ENCODE measurements around the gene DNHD1. TPM values are rescaled to one million over a fixed set of nuclear protein-coding genes. Genes with fewer than 3 reads are reported as not detected.

DNHD1 gene
- total and polyA plus RNA-seq, 2 of the 13 experiments (the other 11 are each of a cell fraction or from before 2014, with no cell fraction given): 2.7 to 9.3 TPM

DNA sequence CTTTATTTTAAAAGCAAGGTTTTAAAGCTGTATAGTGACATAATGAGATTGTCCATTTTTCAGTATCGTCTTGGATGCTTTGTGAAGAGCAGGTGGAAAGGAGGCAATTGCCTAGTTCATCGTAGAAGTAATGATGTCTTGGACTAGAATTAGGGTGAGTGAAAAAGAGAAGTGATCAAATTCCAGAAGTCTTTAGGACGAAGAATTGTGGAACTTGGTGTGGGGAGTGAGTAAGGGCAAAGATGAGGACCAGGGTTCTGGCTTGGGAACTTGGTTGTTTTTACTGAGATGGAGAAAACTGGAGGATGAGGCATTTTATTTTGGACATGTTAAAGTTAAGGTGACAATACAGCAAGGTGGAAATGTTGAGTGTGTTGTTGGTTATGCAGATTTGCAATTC lies 107.7 kb downstream of the DNHD1 start:
- ATAC-seq (no peak), DNase-seq (ENCODE audit: low spot score) (no peak), FAIRE-seq (no peak)
- TF ChIP-seq ZNF136 (CRISPR knock-in tag; IDR thresholded peaks at IDR 0.05; ENCODE audit: low read depth) (no peak), PHF20 (CRISPR knock-in tag; IDR thresholded peaks at IDR 0.05) (no peak), ZNF75D (CRISPR knock-in tag; IDR thresholded peaks at IDR 0.05; ENCODE audit: borderline replicate concordance) (no peak), SRY (CRISPR knock-in tag; IDR thresholded peaks at IDR 0.05) (no peak), DR1 (CRISPR knock-in tag; IDR thresholded peaks at IDR 0.05) (no peak), ZSCAN12 (CRISPR knock-in tag; IDR thresholded peaks at IDR 0.05) (no peak)
- POLR2A ChIA-PET: interaction anchor here (1.0 to 2.7 kb wide), 5 partner anchors 8 to 123 kb away, joined by 4 to 22 read pairs (median 5); partner anchors contain the start of genes ARFIP2, MRPL17, TAF10 and TIMM10B
- Histone ChIP-seq H3K27ac (ENCODE audit: extremely low read length, insufficient read depth, low read length) (peak overlapping the region; percentile 83), H3K27me3 (ENCODE audit: control insufficient read depth in 1 of 2, insufficient read depth in 2 of 2, low read length in 2 of 2) (no peaks in the 10 kb centered on the region; a peak in 1 of 5 replicates), H3K79me2 (ENCODE audit: insufficient read depth, low read length) (peaks cover 55% of the 10 kb centered on the region), H3K9ac (ENCODE audit: insufficient read depth, low read depth, low read length) (peak overlapping the region; percentile 93), H4K20me1 (ENCODE audit: insufficient read depth, low read length) (no peaks in the 10 kb centered on the region), H2AFZ (ENCODE audit: low read length) (no peak overlapping the region), H3K4me1 (ENCODE audit: insufficient read depth, low read length) (peaks cover 61% of the 10 kb centered on the region), H3K36me3 (replicated peaks in 1 of 2; ENCODE audit: control insufficient read depth in 1 of 2, insufficient read depth in 2 of 2, low read length in 2 of 2) (peaks cover 23 to 48% of the 10 kb centered on the region in 2 experiments), H3K9me3 (ENCODE audit: low read length) (no peaks in the 10 kb centered on the region), H3K4me2 (ENCODE audit: low read depth, low read length) (peak overlapping the region; percentile 99), H3K4me3 (replicated peaks in 1 of 3; ENCODE audit: insufficient read depth in 1 of 3, low read depth in 2 of 3, low read length in 3 of 3) (peak overlapping the region; percentile 86 to 97 (median 89))
- WGBS (ENCODE audit: low lambda C conversion rate): 10% methylated on average over 3 of the region's 3 CpGs
- in situ Hi-C loops (cut with HindIII; ENCODE audit: extremely low pct_ligation_motif_present, low pct_unique_long_range_greater_than_20kb) (loop anchor here (10.0 kb wide), 1 partner anchor 120 kb away; the partner anchor contains the start of genes ARFIP2 and TIMM10B), intact Hi-C loops (cut with micrococcal nuclease; ENCODE audit: unreplicated experiment) (loop anchor here (2.0 to 5.0 kb wide), 3 partner anchors 14 to 72 kb away; partner anchors contain the start of gene TPP1)
- no TSS peak for BruUV-seq (replicated peaks)
- CTCF ChIA-PET (ENCODE audit: low intra/inter-chr PET ratio, low total read pairs): interaction anchor here (1.1 kb wide), 1 partner anchor 78 kb away, joined by 3 read pairs; the partner anchor contains the start of gene MRPL17

DNA sequence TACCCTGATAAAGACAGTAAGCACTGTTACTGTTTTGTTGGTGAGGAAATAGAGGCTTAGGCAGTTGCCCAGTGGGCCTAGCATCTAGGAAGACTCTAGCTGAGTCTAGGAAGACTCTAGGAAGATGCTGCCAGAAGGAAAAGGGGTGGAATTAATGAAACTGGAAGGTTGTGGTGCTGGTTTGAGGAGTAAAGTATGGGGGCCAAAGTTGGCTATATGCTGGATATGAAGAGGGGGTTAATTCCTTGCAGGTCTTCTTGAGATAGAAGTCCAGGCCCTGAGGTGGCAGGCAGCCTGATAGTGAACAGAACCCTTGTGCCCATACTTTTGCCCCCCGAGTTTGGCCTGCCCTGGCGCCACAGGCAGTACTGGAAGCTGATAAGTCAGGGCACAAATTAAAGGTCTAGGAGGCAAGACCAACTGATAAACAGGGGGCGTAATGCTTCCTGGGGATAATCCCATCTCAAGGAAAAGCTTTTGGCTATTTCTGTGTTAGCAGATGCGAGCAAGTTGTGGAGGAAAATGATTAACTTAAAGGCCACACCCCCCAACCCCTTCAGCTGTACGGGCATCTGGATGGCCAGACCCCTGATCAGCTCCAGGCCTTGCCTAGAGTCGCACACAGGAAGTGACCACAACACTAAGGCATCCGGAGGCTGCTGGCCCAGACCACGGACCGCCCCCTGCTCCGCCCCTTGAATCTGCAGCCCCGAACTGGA lies 109.5 kb downstream of the DNHD1 start:
- ATAC-seq: peak; percentile 86
- DNase-seq (ENCODE audit: low spot score): peak; percentile 97
- POLR2A ChIA-PET: interaction anchor here (0.7 to 2.1 kb wide), 10 partner anchors 8 to 165 kb away, joined by 3 to 36 read pairs (median 4); partner anchors contain the start of genes ARFIP2, MRPL17, TIMM10B and TPP1
- Histone ChIP-seq H3K27ac (ENCODE audit: extremely low read length, insufficient read depth, low read length) (peak overlapping the region; percentile 69), H3K4me1 (ENCODE audit: insufficient read depth, low read length) (peaks cover 60% of the 10 kb centered on the region), H3K9me3 (ENCODE audit: low read length) (no peaks in the 10 kb centered on the region), H3K79me2 (ENCODE audit: insufficient read depth, low read length) (peaks cover 52% of the 10 kb centered on the region), H3K36me3 (replicated peaks in 1 of 2; ENCODE audit: control insufficient read depth in 1 of 2, insufficient read depth in 2 of 2, low read length in 2 of 2) (peaks cover 21 to 42% of the 10 kb centered on the region in 2 experiments), H3K4me3 (replicated peaks in 1 of 3; ENCODE audit: insufficient read depth in 1 of 3, low read depth in 2 of 3, low read length in 3 of 3) (peak overlapping the region; percentile 49 to 70 (median 51)), H4K20me1 (ENCODE audit: insufficient read depth, low read length) (no peaks in the 10 kb centered on the region), H3K9ac (ENCODE audit: insufficient read depth, low read depth, low read length) (peak overlapping the region; percentile 63), H2AFZ (ENCODE audit: low read length) (no peak overlapping the region), H3K27me3 (ENCODE audit: control insufficient read depth in 1 of 2, insufficient read depth in 2 of 2, low read length in 2 of 2) (no peaks in the 10 kb centered on the region; a peak in 1 of 5 replicates), H3K4me2 (ENCODE audit: low read depth, low read length) (peak overlapping the region; percentile 99)
- WGBS (ENCODE audit: low lambda C conversion rate): 5% methylated on average over 10 of the region's 11 CpGs
- CTCF ChIA-PET (ENCODE audit: low intra/inter-chr PET ratio, low total read pairs): no interaction called here
- in situ Hi-C loops (cut with HindIII; ENCODE audit: extremely low pct_ligation_motif_present, low pct_unique_long_range_greater_than_20kb): loop anchor here (10.0 kb wide), 1 partner anchor 122 kb away; the partner anchor contains the start of genes ARFIP2 and TIMM10B
- FAIRE-seq: peak; percentile 80
- BruUV-seq (replicated peaks): no TSS peak
- intact Hi-C loops (cut with micrococcal nuclease; ENCODE audit: unreplicated experiment): no loop called here
- TF ChIP-seq MXD4 (CRISPR knock-in tag; IDR thresholded peaks at IDR 0.05) (0 out of 2 replicates have a peak, but pooled peaks have one; percentile 54), NFYB (CRISPR knock-in tag; IDR thresholded peaks at IDR 0.05) (peak; percentile 8; the same call in 1 of the 2 replicates), ZNF567 (CRISPR knock-in tag; IDR thresholded peaks at IDR 0.05; ENCODE audit: borderline replicate concordance) (no peak), SUZ12 (IDR thresholded peaks at IDR 0.05; ENCODE audit: low read depth, low read length) (no peak), ZFP41 (CRISPR knock-in tag; IDR thresholded peaks at IDR 0.05; ENCODE audit: borderline replicate concordance) (no peak), PAWR (CRISPR knock-in tag; IDR thresholded peaks at IDR 0.05; ENCODE audit: borderline replicate concordance) (no peak), MYNN (CRISPR knock-in tag; IDR thresholded peaks at IDR 0.05; ENCODE audit: low read depth) (no peak), NR2F6 (IDR thresholded peaks at IDR 0.05) (no peak), NR2F6 (CRISPR knock-in tag; IDR thresholded peaks at IDR 0.05) (0 out of 2 replicates have a peak, but pooled peaks have one; percentile 21)
- TF ChIP-seq, protein P1, sequence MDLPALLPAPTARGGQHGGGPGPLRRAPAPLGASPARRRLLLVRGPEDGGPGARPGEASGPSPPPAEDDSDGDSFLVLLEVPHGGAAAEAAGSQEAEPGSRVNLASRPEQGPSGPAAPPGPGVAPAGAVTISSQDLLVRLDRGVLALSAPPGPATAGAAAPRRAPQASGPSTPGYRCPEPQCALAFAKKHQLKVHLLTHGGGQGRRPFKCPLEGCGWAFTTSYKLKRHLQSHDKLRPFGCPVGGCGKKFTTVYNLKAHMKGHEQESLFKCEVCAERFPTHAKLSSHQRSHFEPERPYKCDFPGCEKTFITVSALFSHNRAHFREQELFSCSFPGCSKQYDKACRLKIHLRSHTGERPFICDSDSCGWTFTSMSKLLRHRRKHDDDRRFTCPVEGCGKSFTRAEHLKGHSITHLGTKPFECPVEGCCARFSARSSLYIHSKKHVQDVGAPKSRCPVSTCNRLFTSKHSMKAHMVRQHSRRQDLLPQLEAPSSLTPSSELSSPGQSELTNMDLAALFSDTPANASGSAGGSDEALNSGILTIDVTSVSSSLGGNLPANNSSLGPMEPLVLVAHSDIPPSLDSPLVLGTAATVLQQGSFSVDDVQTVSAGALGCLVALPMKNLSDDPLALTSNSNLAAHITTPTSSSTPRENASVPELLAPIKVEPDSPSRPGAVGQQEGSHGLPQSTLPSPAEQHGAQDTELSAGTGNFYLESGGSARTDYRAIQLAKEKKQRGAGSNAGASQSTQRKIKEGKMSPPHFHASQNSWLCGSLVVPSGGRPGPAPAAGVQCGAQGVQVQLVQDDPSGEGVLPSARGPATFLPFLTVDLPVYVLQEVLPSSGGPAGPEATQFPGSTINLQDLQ (CRISPR knock-in tag; IDR thresholded peaks at IDR 0.05): no peak

All from HepG2 (cell line).